Mucosa of stomach (tissue), 1 donor: Measurements from ENCODE around the gene CCIN.

Experiments
- H3K27me3 ChIP-seq: one replicate; pipeline ENCODE4 v1.7.0; 2013; ENCODE audit warnings: mild to moderate bottlenecking, low read length; ENCODE audit not compliant: control insufficient read depth, insufficient read depth
- H3K36me3 ChIP-seq: one replicate; pipeline ENCODE4 v1.7.0; 2013; ENCODE audit warnings: low read length; ENCODE audit not compliant: control insufficient read depth, insufficient read depth
- H3K4me1 ChIP-seq: one replicate; pipeline ENCODE4 v1.7.0; 2013; ENCODE audit warnings: mild to moderate bottlenecking, low read length; ENCODE audit not compliant: control insufficient read depth, insufficient read depth
- H3K4me3 ChIP-seq: one replicate; pipeline ENCODE4 v1.7.0; 2013; ENCODE audit warnings: low read length
- H3K9ac ChIP-seq: one replicate; pipeline ENCODE4 v1.7.0; 2013; ENCODE audit warnings: mild to moderate bottlenecking, low read length, moderate library complexity
- H3K9me3 ChIP-seq: one replicate; pipeline ENCODE4 v1.7.0; 2013; ENCODE audit warnings: mild to moderate bottlenecking, low read length, moderate library complexity; ENCODE audit not compliant: control insufficient read depth
- donor health status: Pancreatic carcinoma.

The CCIN gene

GRCh38 chr9:36142510-36143244, 26.5 kb upstream of the CCIN start:
- H3K4me3 ChIP-seq, result peak overlapping the region; percentile 14
- no peaks in the 10 kb centered on the region for H3K27me3 ChIP-seq
- H3K9ac ChIP-seq, result peak overlapping the region; percentile 52
- H3K9me3 ChIP-seq, result no peaks in the 10 kb centered on the region
- H3K4me1 ChIP-seq, result peaks cover 69% of the 10 kb centered on the region
- no peaks in the 10 kb centered on the region for H3K36me3 ChIP-seq

GRCh38 chr9:36143245-36143641, 25.9 kb upstream of the CCIN start:
- Histone ChIP-seq H3K9me3 (no peaks in the 10 kb centered on the region), H3K4me1 (peaks cover 68% of the 10 kb centered on the region), H3K36me3 (no peaks in the 10 kb centered on the region), H3K4me3 (no peak overlapping the region), H3K9ac (peak overlapping the region; percentile 52), H3K27me3 (no peaks in the 10 kb centered on the region)

GRCh38 chr9:36144309-36145232, 24.6 kb upstream of the CCIN start:
- Histone ChIP-seq H3K4me3 (no peak overlapping the region), H3K9me3 (no peaks in the 10 kb centered on the region), H3K36me3 (no peaks in the 10 kb centered on the region), H3K9ac (no peak overlapping the region), H3K27me3 (no peaks in the 10 kb centered on the region), H3K4me1 (peaks cover 60% of the 10 kb centered on the region)

GRCh38 chr9:36145970-36146369, 23.2 kb upstream of the CCIN start:
- Histone ChIP-seq H3K27me3 (no peaks in the 10 kb centered on the region), H3K36me3 (no peaks in the 10 kb centered on the region), H3K4me1 (peaks cover 46% of the 10 kb centered on the region), H3K9me3 (no peaks in the 10 kb centered on the region), H3K9ac (no peak overlapping the region), H3K4me3 (no peak overlapping the region)

- H3K4me3 ChIP-seq, result no peak overlapping the region
- no peak overlapping the region for H3K9ac ChIP-seq
- peaks cover 40% of the 10 kb centered on the region for H3K4me1 ChIP-seq
- H3K36me3 ChIP-seq, result no peaks in the 10 kb centered on the region
- no peaks in the 10 kb centered on the region for H3K9me3 ChIP-seq
- no peaks in the 10 kb centered on the region for H3K27me3 ChIP-seq
Observed at GRCh38 chr9:36146651-36147050, 22.5 kb upstream of the CCIN start.

- Histone ChIP-seq H3K9ac (no peak overlapping the region), H3K4me1 (peaks cover 31% of the 10 kb centered on the region), H3K27me3 (no peaks in the 10 kb centered on the region), H3K4me3 (no peak overlapping the region), H3K36me3 (no peaks in the 10 kb centered on the region), H3K9me3 (no peaks in the 10 kb centered on the region)
Observed at GRCh38 chr9:36147441-36148175, 21.6 kb upstream of the CCIN start.

GRCh38 chr9:36148311-36149051, 20.7 kb upstream of the CCIN start:
- Histone ChIP-seq H3K9ac (no peak overlapping the region), H3K4me3 (no peak overlapping the region), H3K4me1 (peaks cover 22% of the 10 kb centered on the region), H3K27me3 (no peaks in the 10 kb centered on the region), H3K9me3 (no peaks in the 10 kb centered on the region), H3K36me3 (no peaks in the 10 kb centered on the region)

GRCh38 chr9:36149197-36149596, 20.0 kb upstream of the CCIN start:
- Histone ChIP-seq H3K4me1 (peaks cover 15% of the 10 kb centered on the region), H3K36me3 (no peaks in the 10 kb centered on the region), H3K4me3 (no peak overlapping the region), H3K9me3 (no peaks in the 10 kb centered on the region), H3K9ac (no peak overlapping the region), H3K27me3 (no peaks in the 10 kb centered on the region)

- H3K27me3 ChIP-seq, result no peaks in the 10 kb centered on the region
- no peaks in the 10 kb centered on the region for H3K36me3 ChIP-seq
- no peaks in the 10 kb centered on the region for H3K9me3 ChIP-seq
- no peak overlapping the region for H3K9ac ChIP-seq
- H3K4me3 ChIP-seq, result no peak overlapping the region
- H3K4me1 ChIP-seq, result peaks cover 6% of the 10 kb centered on the region
Observed at GRCh38 chr9:36150574-36151315, 18.4 kb upstream of the CCIN start.

GRCh38 chr9:36151316-36152210, 17.6 kb upstream of the CCIN start:
- H3K4me1 ChIP-seq, result peaks cover 6% of the 10 kb centered on the region
- H3K36me3 ChIP-seq, result no peaks in the 10 kb centered on the region
- H3K9ac ChIP-seq, result no peak overlapping the region
- no peaks in the 10 kb centered on the region for H3K27me3 ChIP-seq
- H3K9me3 ChIP-seq, result no peaks in the 10 kb centered on the region
- H3K4me3 ChIP-seq, result no peak overlapping the region
